ENCODE measurements around the gene PCID2. TPM values are rescaled to one million over a fixed set of nuclear protein-coding genes. Genes with fewer than 3 reads are reported as not detected.
A peak's percentile ranks its signal among the peaks of the same experiment; 100 is the strongest.

The PCID2 gene
- total and polyA plus RNA-seq, 11 donors, result 30.0 to 60.2 (median 45.2) TPM

DNA sequence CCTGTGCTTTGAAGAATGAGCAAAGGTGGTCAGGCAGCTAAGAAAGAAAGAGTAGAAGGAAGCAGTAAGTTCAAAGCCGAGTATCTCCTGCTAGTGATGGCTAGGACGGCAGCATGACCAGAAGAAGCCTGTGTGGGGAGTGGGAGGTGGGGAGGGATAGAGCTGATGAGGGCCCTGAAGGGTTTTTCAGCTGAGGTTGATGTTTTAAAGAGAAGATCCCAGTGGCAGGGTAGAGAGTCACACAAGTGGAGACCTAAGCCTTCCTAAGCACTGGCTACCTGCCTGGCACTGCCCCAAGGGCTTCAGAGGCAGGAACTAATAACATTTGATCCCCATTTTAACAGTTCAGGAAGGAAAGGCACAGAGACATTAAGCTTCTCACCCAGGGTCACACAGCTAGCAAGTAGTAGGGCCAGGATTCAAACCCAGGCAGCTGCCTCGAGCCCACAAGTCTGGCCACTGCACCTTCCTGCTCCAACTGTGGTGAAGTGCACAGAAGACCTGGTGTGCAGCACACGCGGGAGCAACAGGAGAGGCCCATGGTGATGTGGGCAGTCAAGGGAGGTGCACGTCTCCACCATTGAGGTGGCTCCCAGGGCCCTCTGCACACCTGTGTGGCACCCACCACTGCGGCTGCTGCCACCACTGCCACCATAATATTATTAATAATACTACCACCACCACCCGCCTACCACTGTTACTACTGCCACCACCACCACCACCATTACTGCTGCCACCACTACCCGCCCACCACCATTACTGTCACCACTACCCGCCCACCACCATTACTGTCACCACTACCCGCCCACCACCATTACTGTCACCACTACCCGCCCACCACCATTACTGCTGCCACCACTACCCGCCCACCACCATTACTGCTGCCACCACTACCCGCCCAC, 23.1 kb upstream of the PCID2 start:
- peaks cover 0 to 94% (median 84%) of the 10 kb centered on the region in 9 donors for H3K36me3 ChIP-seq
- no peak for DNase-seq
- H3K27ac ChIP-seq, result no peak overlapping the region
- no peaks in the 10 kb centered on the region for H3K4me1 ChIP-seq
- no peak overlapping the region for H3K4me3 ChIP-seq
- H3K27me3 ChIP-seq, result no peaks in the 10 kb centered on the region
- intact Hi-C loops (cut with DNase I), result no loop called here
- WGBS, 4 donors, result 82 to 84% (median 83%) methylated on average over 13 to 14 of the region's 14 CpGs
- H3K9me3 ChIP-seq, result no peaks in the 10 kb centered on the region
- no peak for ATAC-seq
- TF ChIP-seq, protein P1, sequence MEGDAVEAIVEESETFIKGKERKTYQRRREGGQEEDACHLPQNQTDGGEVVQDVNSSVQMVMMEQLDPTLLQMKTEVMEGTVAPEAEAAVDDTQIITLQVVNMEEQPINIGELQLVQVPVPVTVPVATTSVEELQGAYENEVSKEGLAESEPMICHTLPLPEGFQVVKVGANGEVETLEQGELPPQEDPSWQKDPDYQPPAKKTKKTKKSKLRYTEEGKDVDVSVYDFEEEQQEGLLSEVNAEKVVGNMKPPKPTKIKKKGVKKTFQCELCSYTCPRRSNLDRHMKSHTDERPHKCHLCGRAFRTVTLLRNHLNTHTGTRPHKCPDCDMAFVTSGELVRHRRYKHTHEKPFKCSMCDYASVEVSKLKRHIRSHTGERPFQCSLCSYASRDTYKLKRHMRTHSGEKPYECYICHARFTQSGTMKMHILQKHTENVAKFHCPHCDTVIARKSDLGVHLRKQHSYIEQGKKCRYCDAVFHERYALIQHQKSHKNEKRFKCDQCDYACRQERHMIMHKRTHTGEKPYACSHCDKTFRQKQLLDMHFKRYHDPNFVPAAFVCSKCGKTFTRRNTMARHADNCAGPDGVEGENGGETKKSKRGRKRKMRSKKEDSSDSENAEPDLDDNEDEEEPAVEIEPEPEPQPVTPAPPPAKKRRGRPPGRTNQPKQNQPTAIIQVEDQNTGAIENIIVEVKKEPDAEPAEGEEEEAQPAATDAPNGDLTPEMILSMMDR (IDR thresholded peaks at IDR 0.05), result no peak
- no peak for TF ChIP-seq POLR2A (IDR thresholded peaks at IDR 0.05)

DNA sequence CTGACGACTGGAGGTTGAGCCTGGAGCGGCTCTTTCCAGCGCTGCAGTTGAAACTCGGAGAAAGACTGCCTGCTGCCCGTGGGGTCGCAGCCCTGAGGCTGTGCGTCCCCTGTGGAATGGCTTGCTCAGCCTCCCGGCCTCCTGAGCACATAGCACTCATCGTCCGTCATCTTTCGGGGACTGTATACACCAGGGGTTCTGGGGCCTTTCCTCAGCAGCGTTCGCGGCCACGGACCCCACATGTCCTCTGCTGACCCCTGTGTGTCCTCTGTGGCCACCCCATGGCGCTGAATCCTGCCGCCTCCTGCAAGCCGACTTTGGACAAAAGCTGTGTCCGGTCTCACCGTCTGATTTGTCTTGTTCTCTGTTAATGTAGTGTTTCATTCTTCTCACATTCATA, 21.3 kb upstream of the PCID2 start:
- DNase-seq, result peak in 1 of 5 donors; percentile 39
- ATAC-seq, result no peak
- no peaks in the 10 kb centered on the region for H3K27me3 ChIP-seq
- no peak overlapping the region for H3K4me3 ChIP-seq
- H3K4me1 ChIP-seq, result peaks cover 0 to 2% (median 0%) of the 10 kb centered on the region in 12 donors
- WGBS, 4 donors, result 91 to 95% (median 93%) methylated on average over 20 of the region's 20 CpGs
- H3K36me3 ChIP-seq, result peaks cover 0 to 95% (median 84%) of the 10 kb centered on the region in 9 donors
- intact Hi-C loops (cut with DNase I), result loop anchor here in 3 of 10 donors (10.0 kb wide), 2 partner anchors 195 to 285 kb away; no protein-coding TSS in a partner anchor
- H3K9me3 ChIP-seq, result no peaks in the 10 kb centered on the region
- TF ChIP-seq POLR2A (IDR thresholded peaks at IDR 0.05), result no peak
- TF ChIP-seq, protein P1 (IDR thresholded peaks at IDR 0.05), result no peak
- H3K27ac ChIP-seq, result no peak overlapping the region

DNA sequence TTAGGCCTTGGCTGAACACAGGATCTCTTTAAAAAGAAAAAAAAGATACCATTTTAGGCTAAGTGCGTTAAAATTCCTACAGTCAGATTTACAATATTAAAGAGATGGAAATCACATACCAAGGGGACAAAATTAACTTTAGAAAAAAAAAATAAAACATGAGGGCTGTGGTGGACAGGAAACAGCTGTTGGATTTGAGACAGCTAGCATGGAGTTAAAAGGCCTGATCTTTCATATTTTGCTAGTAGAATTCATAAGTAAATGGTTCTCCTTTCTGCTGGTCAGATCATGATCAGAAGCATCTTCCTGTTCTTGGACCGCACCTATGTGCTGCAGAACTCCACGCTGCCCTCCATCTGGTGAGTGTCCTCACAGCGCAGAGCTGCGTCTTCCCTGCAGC, 20.7 kb upstream of the PCID2 start:
- H3K9me3 ChIP-seq, result no peaks in the 10 kb centered on the region
- intact Hi-C loops (cut with DNase I), result loop anchor here in 3 of 10 donors (10.0 kb wide), 2 partner anchors 194 to 284 kb away; no protein-coding TSS in a partner anchor
- ATAC-seq (no peak), DNase-seq (no peak)
- no peak overlapping the region for H3K27ac ChIP-seq
- no peaks in the 10 kb centered on the region for H3K27me3 ChIP-seq
- no peak overlapping the region for H3K4me3 ChIP-seq
- no peak for TF ChIP-seq POLR2A (IDR thresholded peaks at IDR 0.05)
- TF ChIP-seq, protein P1 (IDR thresholded peaks at IDR 0.05), result no peak
- WGBS, 4 donors, result 89 to 94% (median 91%) methylated on average over 5 of the region's 5 CpGs
- peaks cover 0 to 95% (median 84%) of the 10 kb centered on the region in 9 donors for H3K36me3 ChIP-seq
- H3K4me1 ChIP-seq, result peaks cover 0 to 6% (median 0%) of the 10 kb centered on the region in 12 donors

DNA sequence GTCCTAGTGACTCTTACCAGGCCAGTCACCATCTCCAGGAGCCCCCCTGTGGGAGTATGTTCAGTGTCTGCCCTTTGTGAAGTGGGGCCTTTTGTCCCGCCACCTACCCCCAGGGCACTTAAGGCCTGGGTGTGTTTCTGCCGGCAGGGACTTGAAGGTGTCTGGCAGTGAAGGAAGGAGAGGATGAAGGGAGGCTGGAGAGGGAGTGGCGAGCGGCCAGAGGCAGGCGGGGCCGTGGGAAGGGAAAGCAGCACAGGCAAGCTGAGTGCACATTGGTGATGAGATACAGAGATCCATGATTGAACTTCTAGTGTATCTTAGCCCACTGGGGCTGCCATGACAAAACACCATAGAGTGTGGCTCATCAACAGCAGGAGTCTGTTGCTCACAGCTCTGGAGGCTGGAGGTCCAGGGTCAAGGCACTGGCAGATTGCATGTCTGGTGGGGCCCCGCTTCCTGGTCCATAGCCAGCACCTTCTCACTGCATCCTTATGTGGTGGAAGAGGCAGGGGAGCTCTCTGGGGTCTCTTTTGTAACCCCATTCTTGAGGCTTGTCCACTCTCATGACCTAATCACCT, 18.5 kb upstream of the PCID2 start:
- 78 to 82% (median 79%) methylated on average over 7 of the region's 7 CpGs for WGBS, 4 donors
- ATAC-seq, result no peak

More for the DNA sequence above, 18.5 kb upstream of the PCID2 start:
- TF ChIP-seq, protein P1 (IDR thresholded peaks at IDR 0.05), result no peak
- no peak for TF ChIP-seq POLR2A (IDR thresholded peaks at IDR 0.05)
- no peaks in the 10 kb centered on the region for H3K27me3 ChIP-seq
- intact Hi-C loops (cut with DNase I), result loop anchor here in 3 of 10 donors (10.0 kb wide), 2 partner anchors 192 to 282 kb away; no protein-coding TSS in a partner anchor
- peak in 1 of 5 donors; percentile 32 for DNase-seq
- no peak overlapping the region for H3K4me3 ChIP-seq
- peaks cover 0 to 98% (median 90%) of the 10 kb centered on the region in 9 donors for H3K36me3 ChIP-seq
- no peaks in the 10 kb centered on the region for H3K9me3 ChIP-seq
- H3K4me1 ChIP-seq, result peaks cover 0 to 9% (median 0%) of the 10 kb centered on the region in 12 donors
- no peak overlapping the region for H3K27ac ChIP-seq

Data from heart left ventricle (tissue), 16 donors.